SJSA1 (cell line): ENCODE measurements around the gene NLRP12. TPM values are rescaled to one million over a fixed set of nuclear protein-coding genes. Genes with fewer than 3 reads are reported as not detected.
"Not testable (repeated sequence)": the region's sequence is repeated elsewhere in the genome, so short reads cannot be mapped to it uniquely, and the experiment has no call there.

Source experiments
- DNase-seq, 2 experiments: peaks; one replicate each; pipeline ENCODE4 v3.0.0-alpha.2; 2015 to 2020; ENCODE audit warnings: low spot score in 2 of 2, low read depth in 1 of 2
- H3K27ac ChIP-seq: fragments of 250-450 bp; sonication (Bioruptor Pico); 2 replicates; pipeline ENCODE4 v1.5.1; 2020; ENCODE audit warnings: mild to moderate bottlenecking, moderate library complexity
- H3K27me3 ChIP-seq: fragments of 250-450 bp; sonication (Bioruptor Pico); replicated peaks from 2 replicates; pipeline ENCODE4 v1.5.1; 2020; ENCODE audit warnings: mild to moderate bottlenecking, moderate library complexity
- H3K36me3 ChIP-seq: fragments of 250-450 bp; sonication (Bioruptor Pico); 2 replicates; pipeline ENCODE4 v1.5.1; 2020; ENCODE audit warnings: mild to moderate bottlenecking
- H3K4me1 ChIP-seq: fragments of 250-450 bp; sonication (Bioruptor Pico); replicated peaks from 2 replicates; pipeline ENCODE4 v1.6.1; 2021; ENCODE audit warnings: mild to moderate bottlenecking
- H3K4me3 ChIP-seq: fragments of 250-450 bp; sonication (Bioruptor Pico); 2 replicates; pipeline ENCODE4 v1.5.1; 2020; ENCODE audit warnings: mild to moderate bottlenecking
- H3K9me3 ChIP-seq: fragments of 250-450 bp; sonication (Bioruptor Pico); replicated peaks from 2 replicates; pipeline ENCODE4 v1.5.1; 2020; ENCODE audit warnings: mild to moderate bottlenecking
- total RNA-seq: library from RNA; depleted of rRNA; stranded (reverse); fragments of >200 nt; shearing (Covaris generic); gene quantifications from 2 replicates; pipeline ENCODE4 v1.2.3, GENCODE V29; 2014; rRNA removed

The NLRP12 gene
- total RNA-seq, 1 experiment from 2014 or later, result not detected

DNA sequence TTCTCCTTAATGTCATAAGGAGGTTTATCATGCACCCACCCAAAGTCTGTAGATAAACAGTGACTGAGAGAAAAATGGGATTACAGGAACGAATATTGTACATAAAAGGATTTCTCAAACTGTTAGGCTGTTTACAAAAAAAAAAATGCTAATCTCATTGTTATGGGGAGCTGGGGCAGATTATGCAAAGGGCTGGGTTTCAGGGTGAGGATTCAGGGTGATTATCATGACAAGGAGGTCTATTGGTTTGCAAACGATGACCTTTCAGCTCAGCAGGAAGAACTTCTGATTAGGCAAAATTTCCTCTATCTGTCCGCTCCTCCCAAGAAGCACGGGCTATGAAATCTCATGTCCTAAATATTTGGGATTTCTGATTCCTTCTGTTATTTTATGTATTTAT lies 41.4 kb downstream of the NLRP12 start:
- no peak overlapping the region for H3K4me3 ChIP-seq
- H3K9me3 ChIP-seq, result no peaks in the 10 kb centered on the region
- no peaks in the 10 kb centered on the region for H3K27me3 ChIP-seq

GRCh38 chr19:53781332-53781731 lies 42.8 kb downstream of the NLRP12 start:
- not testable (repeated sequence) for H3K36me3 ChIP-seq, H3K4me3 ChIP-seq, H3K4me1 ChIP-seq, H3K9me3 ChIP-seq, H3K27ac ChIP-seq, DNase-seq, H3K27me3 ChIP-seq

More for the DNA sequence above, 41.4 kb downstream of the NLRP12 start:
- no peaks in the 10 kb centered on the region for H3K36me3 ChIP-seq
- no peak overlapping the region for H3K27ac ChIP-seq
- DNase-seq, result no peak
- H3K4me1 ChIP-seq, result no peaks in the 10 kb centered on the region

GRCh38 chr19:53780506-53780905 lies 43.6 kb downstream of the NLRP12 start:
- Histone ChIP-seq H3K36me3 (no peaks in the 10 kb centered on the region), H3K27me3 (no peaks in the 10 kb centered on the region), H3K4me3 (no peak overlapping the region), H3K4me1 (no peaks in the 10 kb centered on the region), H3K27ac (no peak overlapping the region), H3K9me3 (no peaks in the 10 kb centered on the region)
- DNase-seq, result no peak

DNA sequence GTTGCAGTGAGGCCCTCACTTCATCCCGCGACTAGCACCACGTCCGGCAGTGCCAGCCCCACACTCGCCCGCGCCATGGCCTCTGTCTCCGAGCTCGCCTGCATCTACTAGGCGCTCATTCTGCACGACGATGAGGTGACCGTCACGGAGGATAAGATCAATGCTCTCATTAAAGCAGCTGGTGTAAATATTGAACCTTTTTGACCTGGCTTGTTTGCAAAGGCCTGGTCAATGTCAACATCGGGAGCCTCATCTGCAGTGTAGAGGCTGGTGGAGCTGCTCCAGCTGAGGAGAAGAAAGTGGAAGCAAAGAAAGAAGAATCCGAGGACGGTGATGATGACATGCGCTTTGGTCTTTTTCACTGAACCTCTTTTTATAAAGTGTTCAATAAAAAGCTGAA lies 48.6 kb downstream of the NLRP12 start:
- Histone ChIP-seq H3K4me3 (no peak overlapping the region), H3K27ac (no peak overlapping the region), H3K4me1 (no peaks in the 10 kb centered on the region), H3K27me3 (no peaks in the 10 kb centered on the region; the same call in 1 of the 2 replicates), H3K36me3 (no peaks in the 10 kb centered on the region), H3K9me3 (no peaks in the 10 kb centered on the region)
- no peak for DNase-seq

DNA sequence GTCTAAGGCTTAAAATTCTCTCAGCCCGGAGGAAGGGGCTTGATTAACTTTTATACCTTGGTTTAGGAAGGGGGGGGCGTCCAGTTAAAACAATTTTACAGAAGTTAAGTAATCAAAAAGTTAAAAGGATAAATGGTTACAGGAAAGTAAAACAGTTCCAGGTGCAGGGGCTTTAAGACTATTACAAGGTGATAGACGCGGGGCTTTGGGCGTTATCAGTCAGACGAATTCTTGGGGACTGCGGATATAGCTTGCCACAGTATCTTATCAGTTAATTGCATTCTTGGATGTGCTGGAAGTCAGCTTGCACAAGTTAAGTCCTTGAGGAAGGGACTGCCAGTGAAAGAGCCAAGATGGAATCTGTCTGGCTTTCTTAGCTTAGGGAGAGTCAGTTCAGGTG lies 49.6 kb downstream of the NLRP12 start:
- not testable (repeated sequence) for H3K27me3 ChIP-seq, H3K4me3 ChIP-seq

GRCh38 chr19:53773999-53774398 lies 50.1 kb downstream of the NLRP12 start:
- no peak for DNase-seq
- Histone ChIP-seq H3K36me3 (no peaks in the 10 kb centered on the region), H3K27ac (no peak overlapping the region), H3K9me3 (no peaks in the 10 kb centered on the region), H3K4me3 (no peak overlapping the region), H3K4me1 (no peaks in the 10 kb centered on the region), H3K27me3 (no peaks in the 10 kb centered on the region; the same call in 1 of the 2 replicates)

More for the DNA sequence above, 49.6 kb downstream of the NLRP12 start:
- H3K36me3 ChIP-seq, H3K4me1 ChIP-seq, DNase-seq, H3K27ac ChIP-seq, H3K9me3 ChIP-seq: not testable (repeated sequence)

DNA sequence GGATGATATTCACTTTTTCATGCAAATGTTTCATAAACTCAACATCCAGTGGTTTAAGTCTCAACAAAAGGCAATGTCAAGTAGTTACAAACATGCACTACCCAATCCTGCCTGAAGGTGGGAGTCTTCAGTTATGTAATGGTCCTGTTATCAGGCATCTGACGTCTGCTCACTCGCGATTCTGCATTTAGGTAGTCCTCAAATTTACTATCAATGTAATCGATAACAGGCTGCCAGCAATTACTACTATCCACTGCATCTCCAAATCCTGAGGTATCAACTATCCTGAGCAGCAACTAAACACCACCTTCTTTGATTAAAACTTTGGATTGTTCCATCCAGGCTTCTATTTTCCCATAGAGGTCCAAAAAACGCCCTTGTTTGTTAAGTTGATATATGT lies 51.2 kb downstream of the NLRP12 start:
- H3K9me3 ChIP-seq, result no peaks in the 10 kb centered on the region
- no peak overlapping the region for H3K4me3 ChIP-seq
- DNase-seq, result peak; percentile 12 to 48
- no peaks in the 10 kb centered on the region for H3K36me3 ChIP-seq
- H3K27ac ChIP-seq, result no peak overlapping the region
- no peaks in the 10 kb centered on the region for H3K4me1 ChIP-seq
- no peaks in the 10 kb centered on the region; the same call in 1 of the 2 replicates for H3K27me3 ChIP-seq

DNA sequence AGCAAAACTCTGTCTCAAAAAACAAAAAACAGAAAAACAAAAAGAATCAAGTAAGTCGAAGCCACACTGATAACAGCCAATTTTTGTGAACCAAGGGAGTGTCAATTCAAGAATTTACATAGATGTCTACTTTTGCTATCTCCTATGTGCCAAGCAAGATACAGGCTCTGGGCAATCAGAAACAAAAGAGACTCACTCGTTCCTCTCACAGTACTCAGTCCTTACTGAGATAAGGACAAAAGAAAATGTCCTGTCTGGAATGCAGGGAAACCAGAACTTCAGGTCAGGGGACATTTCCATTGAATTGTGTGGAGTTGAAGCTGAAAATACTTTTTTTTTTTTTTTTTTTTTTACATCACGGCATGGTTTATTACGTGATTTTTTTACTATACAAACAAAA lies 53.0 kb downstream of the NLRP12 start:
- no peaks in the 10 kb centered on the region for H3K4me1 ChIP-seq
- no peak overlapping the region for H3K27ac ChIP-seq
- H3K4me3 ChIP-seq, result no peak overlapping the region
- no peaks in the 10 kb centered on the region for H3K36me3 ChIP-seq
- no peaks in the 10 kb centered on the region; the same call in 1 of the 2 replicates for H3K27me3 ChIP-seq
- DNase-seq, result no peak
- H3K9me3 ChIP-seq, result no peaks in the 10 kb centered on the region

- not testable (repeated sequence) for DNase-seq, H3K4me1 ChIP-seq, H3K9me3 ChIP-seq, H3K36me3 ChIP-seq, H3K27ac ChIP-seq, H3K4me3 ChIP-seq, H3K27me3 ChIP-seq
Measured at GRCh38 chr19:53769696-53770309, 54.3 kb downstream of the NLRP12 start.

- Histone ChIP-seq H3K36me3 (no peaks in the 10 kb centered on the region), H3K27me3 (no peaks in the 10 kb centered on the region; the same call in 1 of the 2 replicates), H3K4me3 (no peak overlapping the region), H3K27ac (no peak overlapping the region), H3K9me3 (no peaks in the 10 kb centered on the region), H3K4me1 (no peaks in the 10 kb centered on the region)
- DNase-seq, result no peak
Measured at GRCh38 chr19:53768401-53768800, 55.7 kb downstream of the NLRP12 start.

GRCh38 chr19:53758991-53759390 lies 65.1 kb downstream of the NLRP12 start:
- not testable (repeated sequence) for H3K4me1 ChIP-seq, H3K27ac ChIP-seq, H3K36me3 ChIP-seq, H3K4me3 ChIP-seq, H3K9me3 ChIP-seq, DNase-seq, H3K27me3 ChIP-seq

Other genes starting within 250 kb of the NLRP12 start
- not detected in 2 replicates for gene DPRX, start 192.3 kb downstream of the NLRP12 start, total RNA-seq
- 35.7 and 39.7 TPM in 2 replicates for gene MYADM, start 43.6 kb upstream of the NLRP12 start, total RNA-seq
- not detected in 2 replicates for gene PRKCG, start 57.9 kb upstream of the NLRP12 start, total RNA-seq
- gene CACNG7, start 85.0 kb upstream of the NLRP12 start, total RNA-seq, result not detected in 2 replicates
- gene CACNG8, start 138.6 kb upstream of the NLRP12 start, total RNA-seq, result not detected in 2 replicates
- 0.11 TPM in 1 of 2 replicates, not detected in the other for gene CACNG6, start 167.3 kb upstream of the NLRP12 start, total RNA-seq
- gene VSTM1, start 239.6 kb upstream of the NLRP12 start, total RNA-seq, result not detected in 2 replicates